GM12878 (cell line): Measurements from ENCODE around the gene PCED1B. TPM values are rescaled to one million over a fixed set of nuclear protein-coding genes. Genes with fewer than 3 reads are reported as not detected.

Experiments used
- BMI1 ChIP-seq: fragments of 450-650 bp; IDR thresholded peaks from 2 replicates; pipeline ENCODE4 v1.6.1; 2016; ENCODE audit warnings: mild to moderate bottlenecking, moderate library complexity, borderline replicate concordance
- CHD1 ChIP-seq: IDR thresholded peaks from 2 replicates; pipeline ENCODE4 v1.6.1; 2012; ENCODE audit warnings: low read depth, low read length, improper control_type of control experiment
- CREM ChIP-seq: IDR thresholded peaks from 2 replicates; pipeline ENCODE4 v1.6.1; 2014; ENCODE audit warnings: antibody characterized with exemption, low read depth
- NFYB ChIP-seq: IDR thresholded peaks from 2 replicates; pipeline ENCODE4 v1.6.1; 2011; ENCODE audit warnings: low read depth, mild to moderate bottlenecking, low read length, improper control_type of control experiment, moderate library complexity; ENCODE audit not compliant: insufficient read depth
- POLR2AphosphoS5 ChIP-seq: IDR thresholded peaks from 2 replicates; pipeline ENCODE4 v1.6.1; 2011; ENCODE audit warnings: mild to moderate bottlenecking, low read length, inconsistent platforms
- SIN3A ChIP-seq: IDR thresholded peaks from 2 replicates; pipeline ENCODE4 v1.6.1; 2012; ENCODE audit warnings: low read depth, low read length, improper control_type of control experiment
- SMARCA5 ChIP-seq: fragments of 450-650 bp; IDR thresholded peaks from 2 replicates; pipeline ENCODE4 v1.6.1; 2017; ENCODE audit warnings: mild to moderate bottlenecking
- polyA plus RNA-seq, 11 experiments: library from polyadenylated mRNA; depleted of rRNA in 4 of 11; unstranded in 6 of 11; stranded (reverse) in 5 of 11; fragments of >200 nt; fragmentation: Nextera tagmentation in 4 of 11; fragmentation: Illumina TruSeq in 1 of 11; extraction: Ambion mirVana in 4 of 11; extraction: Trizol in 1 of 11; gene quantifications; 1 replicate in 1 of 11; 2 replicates in 10 of 11; pipeline versions ENCODE4 v1.2.1 to v1.2.3, GENCODE V29; 2011 to 2016; ENCODE audit warnings: inconsistent platforms in 2 of 11, missing spikeins in 2 of 11, low read depth in 1 of 11
- total RNA-seq, 4 experiments: library from RNA; depleted of rRNA in 3 of 4; stranded (reverse); fragments of >200 nt in 3 of 4; fragmentation: Illumina TruSeq in 1 of 4; extraction: Trizol in 1 of 4; gene quantifications; 2 replicates each; pipeline versions ENCODE4 v1.2.1 to v1.2.3, GENCODE V29; 2013 to 2021
- TF ChIP-seq, protein P1 (sequence below): fragments of 450-650 bp; IDR thresholded peaks from 2 replicates; pipeline ENCODE4 v1.6.1; 2017; ENCODE audit warnings: mild to moderate bottlenecking, moderate library complexity
- TF ChIP-seq, protein P2 (sequence below): IDR thresholded peaks from 2 replicates; pipeline ENCODE4 v1.6.1; 2011; ENCODE audit warnings: mild to moderate bottlenecking, low read depth, low read length, moderate library complexity; ENCODE audit not compliant: insufficient replicate concordance

Gene PCED1B
- total and polyA plus RNA-seq, 10 of the 15 experiments (the other 5 are each of a cell fraction or from before 2014, with no cell fraction given): 0.80 to 8.8 (median 3.0) TPM

- TF ChIP-seq SIN3A (no peak), NFYB (no peak), CHD1 (no peak), CREM (no peak), POLR2AphosphoS5 (no peak), BMI1 (no peak), SMARCA5 (no peak)
- TF ChIP-seq, protein P1, sequence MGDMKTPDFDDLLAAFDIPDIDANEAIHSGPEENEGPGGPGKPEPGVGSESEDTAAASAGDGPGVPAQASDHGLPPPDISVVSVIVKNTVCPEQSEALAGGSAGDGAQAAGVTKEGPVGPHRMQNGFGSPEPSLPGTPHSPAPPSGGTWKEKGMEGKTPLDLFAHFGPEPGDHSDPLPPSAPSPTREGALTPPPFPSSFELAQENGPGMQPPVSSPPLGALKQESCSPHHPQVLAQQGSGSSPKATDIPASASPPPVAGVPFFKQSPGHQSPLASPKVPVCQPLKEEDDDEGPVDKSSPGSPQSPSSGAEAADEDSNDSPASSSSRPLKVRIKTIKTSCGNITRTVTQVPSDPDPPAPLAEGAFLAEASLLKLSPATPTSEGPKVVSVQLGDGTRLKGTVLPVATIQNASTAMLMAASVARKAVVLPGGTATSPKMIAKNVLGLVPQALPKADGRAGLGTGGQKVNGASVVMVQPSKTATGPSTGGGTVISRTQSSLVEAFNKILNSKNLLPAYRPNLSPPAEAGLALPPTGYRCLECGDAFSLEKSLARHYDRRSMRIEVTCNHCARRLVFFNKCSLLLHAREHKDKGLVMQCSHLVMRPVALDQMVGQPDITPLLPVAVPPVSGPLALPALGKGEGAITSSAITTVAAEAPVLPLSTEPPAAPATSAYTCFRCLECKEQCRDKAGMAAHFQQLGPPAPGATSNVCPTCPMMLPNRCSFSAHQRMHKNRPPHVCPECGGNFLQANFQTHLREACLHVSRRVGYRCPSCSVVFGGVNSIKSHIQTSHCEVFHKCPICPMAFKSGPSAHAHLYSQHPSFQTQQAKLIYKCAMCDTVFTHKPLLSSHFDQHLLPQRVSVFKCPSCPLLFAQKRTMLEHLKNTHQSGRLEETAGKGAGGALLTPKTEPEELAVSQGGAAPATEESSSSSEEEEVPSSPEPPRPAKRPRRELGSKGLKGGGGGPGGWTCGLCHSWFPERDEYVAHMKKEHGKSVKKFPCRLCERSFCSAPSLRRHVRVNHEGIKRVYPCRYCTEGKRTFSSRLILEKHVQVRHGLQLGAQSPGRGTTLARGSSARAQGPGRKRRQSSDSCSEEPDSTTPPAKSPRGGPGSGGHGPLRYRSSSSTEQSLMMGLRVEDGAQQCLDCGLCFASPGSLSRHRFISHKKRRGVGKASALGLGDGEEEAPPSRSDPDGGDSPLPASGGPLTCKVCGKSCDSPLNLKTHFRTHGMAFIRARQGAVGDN: no peak
- TF ChIP-seq, protein P2, sequence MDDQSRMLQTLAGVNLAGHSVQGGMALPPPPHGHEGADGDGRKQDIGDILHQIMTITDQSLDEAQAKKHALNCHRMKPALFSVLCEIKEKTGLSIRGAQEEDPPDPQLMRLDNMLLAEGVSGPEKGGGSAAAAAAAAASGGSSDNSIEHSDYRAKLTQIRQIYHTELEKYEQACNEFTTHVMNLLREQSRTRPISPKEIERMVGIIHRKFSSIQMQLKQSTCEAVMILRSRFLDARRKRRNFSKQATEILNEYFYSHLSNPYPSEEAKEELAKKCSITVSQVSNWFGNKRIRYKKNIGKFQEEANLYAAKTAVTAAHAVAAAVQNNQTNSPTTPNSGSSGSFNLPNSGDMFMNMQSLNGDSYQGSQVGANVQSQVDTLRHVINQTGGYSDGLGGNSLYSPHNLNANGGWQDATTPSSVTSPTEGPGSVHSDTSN: no peak
Measured at GRCh38 chr12:47091009-47091408, 11.6 kb downstream of the PCED1B start (continued).
